ENCODE measurements around the gene KLF7. TPM values are rescaled to one million over a fixed set of nuclear protein-coding genes. Genes with fewer than 3 reads are reported as not detected.

Gene KLF7
- total RNA-seq, 2 experiments from 2014 or later: 90.1 to 96.9 TPM

DNA sequence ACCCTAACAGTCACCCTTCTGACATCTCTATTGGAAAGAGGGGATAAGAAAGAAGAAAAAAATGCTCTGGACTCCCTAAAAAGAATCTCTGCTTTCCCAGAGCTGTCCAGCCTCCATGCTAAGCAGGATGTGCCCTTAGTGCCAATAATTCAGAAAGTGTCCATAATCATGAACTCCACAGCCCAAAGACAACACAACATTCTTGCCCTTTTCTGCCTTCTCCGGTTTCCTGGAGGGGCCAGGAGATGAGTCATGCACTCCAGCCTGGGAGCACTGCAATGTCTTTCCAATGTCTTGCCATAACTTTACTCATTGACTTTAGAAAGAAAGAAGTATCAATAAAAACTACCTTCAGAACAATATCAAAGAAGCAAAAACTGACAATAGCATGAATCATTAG, 44.0 kb downstream of the KLF7 start:
- H3K36me3 ChIP-seq (ENCODE audit: insufficient read depth, low read length): peaks cover 22% of the 10 kb centered on the region
- H3K27me3 ChIP-seq (ENCODE audit: control insufficient read depth in 1 of 2, insufficient read depth in 2 of 2, low read length in 2 of 2): no peaks in the 10 kb centered on the region
- H3K9me3 Mint-ChIP-seq: no peaks in the 10 kb centered on the region
- H3K27ac ChIP-seq (ENCODE audit: low read depth in 1 of 2, low read length in 2 of 2): no peak overlapping the region
- H3K4me1 ChIP-seq (ENCODE audit: insufficient read depth, low read length): no peaks in the 10 kb centered on the region
- ATAC-seq (ENCODE audit: poor library complexity) (no peak), DNase-seq (no peak)
- ChIA-PET POLR2A (interaction anchor here (1.8 kb wide), 1 partner anchor 44 kb away, joined by 5 read pairs; the partner anchor contains the start of gene KLF7), CTCF (no interaction called here)
- H3K27ac Mint-ChIP-seq: no peak overlapping the region
- H3K4me3 Mint-ChIP-seq: no peak overlapping the region
- H3K9me3 ChIP-seq (ENCODE audit: control insufficient read depth in 1 of 2, insufficient read depth in 1 of 2, low read length in 2 of 2): peaks cover 0 to 3% of the 10 kb centered on the region in 2 experiments
- no peak overlapping the region for H3K4me3 ChIP-seq (ENCODE audit: low read length)
- intact Hi-C loops (cut with DNase I, micrococcal nuclease): no loop called here
- H3K4me1 Mint-ChIP-seq (ENCODE audit: low read depth): peaks cover 59% of the 10 kb centered on the region
- H3K27me3 Mint-ChIP-seq: no peaks in the 10 kb centered on the region
- TF ChIP-seq, protein P1, sequence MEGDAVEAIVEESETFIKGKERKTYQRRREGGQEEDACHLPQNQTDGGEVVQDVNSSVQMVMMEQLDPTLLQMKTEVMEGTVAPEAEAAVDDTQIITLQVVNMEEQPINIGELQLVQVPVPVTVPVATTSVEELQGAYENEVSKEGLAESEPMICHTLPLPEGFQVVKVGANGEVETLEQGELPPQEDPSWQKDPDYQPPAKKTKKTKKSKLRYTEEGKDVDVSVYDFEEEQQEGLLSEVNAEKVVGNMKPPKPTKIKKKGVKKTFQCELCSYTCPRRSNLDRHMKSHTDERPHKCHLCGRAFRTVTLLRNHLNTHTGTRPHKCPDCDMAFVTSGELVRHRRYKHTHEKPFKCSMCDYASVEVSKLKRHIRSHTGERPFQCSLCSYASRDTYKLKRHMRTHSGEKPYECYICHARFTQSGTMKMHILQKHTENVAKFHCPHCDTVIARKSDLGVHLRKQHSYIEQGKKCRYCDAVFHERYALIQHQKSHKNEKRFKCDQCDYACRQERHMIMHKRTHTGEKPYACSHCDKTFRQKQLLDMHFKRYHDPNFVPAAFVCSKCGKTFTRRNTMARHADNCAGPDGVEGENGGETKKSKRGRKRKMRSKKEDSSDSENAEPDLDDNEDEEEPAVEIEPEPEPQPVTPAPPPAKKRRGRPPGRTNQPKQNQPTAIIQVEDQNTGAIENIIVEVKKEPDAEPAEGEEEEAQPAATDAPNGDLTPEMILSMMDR (IDR thresholded peaks at IDR 0.05): no peak
- H3K36me3 Mint-ChIP-seq (ENCODE audit: low read depth): peaks cover 69% of the 10 kb centered on the region

DNA sequence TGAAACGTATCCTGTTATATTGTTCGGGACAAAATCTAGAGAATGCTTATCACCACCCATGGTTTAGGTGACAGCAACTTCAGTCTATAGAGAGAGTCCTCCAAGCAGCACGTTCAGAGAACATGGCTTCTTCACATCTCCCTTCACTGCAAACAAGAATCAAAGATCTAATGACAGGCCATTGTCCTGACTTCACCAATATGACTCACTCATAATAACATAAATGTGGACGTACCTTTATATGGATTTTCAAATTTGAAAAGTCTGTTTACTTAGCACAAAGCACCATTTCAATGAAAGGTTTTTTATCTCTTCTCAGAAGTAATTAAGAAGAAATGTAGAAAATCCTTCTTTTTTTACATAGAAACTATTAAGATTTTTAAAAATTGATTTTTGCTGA, 46.7 kb downstream of the KLF7 start:
- Histone ChIP-seq H3K36me3 (ENCODE audit: insufficient read depth, low read length) (peaks cover 22% of the 10 kb centered on the region), H3K27me3 (ENCODE audit: control insufficient read depth in 1 of 2, insufficient read depth in 2 of 2, low read length in 2 of 2) (no peaks in the 10 kb centered on the region), H3K4me3 (ENCODE audit: low read length) (no peak overlapping the region), H3K9me3 (ENCODE audit: control insufficient read depth in 1 of 2, insufficient read depth in 1 of 2, low read length in 2 of 2) (peaks cover 0 to 3% of the 10 kb centered on the region in 2 experiments), H3K27ac (ENCODE audit: low read depth in 1 of 2, low read length in 2 of 2) (no peak overlapping the region), H3K4me1 (ENCODE audit: insufficient read depth, low read length) (no peaks in the 10 kb centered on the region)
- peaks cover 67% of the 10 kb centered on the region for H3K36me3 Mint-ChIP-seq (ENCODE audit: low read depth)
- ATAC-seq (ENCODE audit: poor library complexity) (no peak), DNase-seq (no peak)
- H3K4me3 Mint-ChIP-seq: no peak overlapping the region
- POLR2A ChIA-PET: no interaction called here
- CTCF ChIA-PET: no interaction called here
- H3K9me3 Mint-ChIP-seq: no peaks in the 10 kb centered on the region
- H3K4me1 Mint-ChIP-seq (ENCODE audit: low read depth): peaks cover 46% of the 10 kb centered on the region
- intact Hi-C loops (cut with DNase I, micrococcal nuclease): no loop called here
- no peaks in the 10 kb centered on the region for H3K27me3 Mint-ChIP-seq
- TF ChIP-seq, protein P1 (IDR thresholded peaks at IDR 0.05): no peak
- no peak overlapping the region for H3K27ac Mint-ChIP-seq

DNA sequence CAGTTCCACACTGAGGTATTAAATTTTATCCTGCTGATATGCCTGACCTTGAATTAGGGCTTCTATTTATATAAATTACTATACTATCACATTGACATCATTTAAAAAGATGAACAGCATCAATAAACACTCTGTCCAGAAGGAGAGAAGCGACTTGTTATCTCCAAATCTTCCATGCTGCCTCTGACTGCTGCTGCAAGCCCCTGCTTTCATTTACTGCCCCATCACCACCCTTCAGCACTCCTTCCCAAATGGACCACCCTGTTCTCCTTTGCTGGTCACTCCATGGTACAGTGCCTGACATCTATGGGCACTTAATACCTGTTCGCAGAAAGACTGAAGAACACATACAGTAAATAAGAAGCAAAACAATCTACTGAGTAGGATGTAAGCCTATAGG, 48.1 kb downstream of the KLF7 start:
- no peaks in the 10 kb centered on the region for H3K27me3 Mint-ChIP-seq
- Histone ChIP-seq H3K9me3 (ENCODE audit: control insufficient read depth in 1 of 2, insufficient read depth in 1 of 2, low read length in 2 of 2) (no peaks in the 10 kb centered on the region), H3K27ac (ENCODE audit: low read depth in 1 of 2, low read length in 2 of 2) (no peak overlapping the region), H3K36me3 (ENCODE audit: insufficient read depth, low read length) (peaks cover 11% of the 10 kb centered on the region), H3K27me3 (ENCODE audit: control insufficient read depth in 1 of 2, insufficient read depth in 2 of 2, low read length in 2 of 2) (no peaks in the 10 kb centered on the region), H3K4me1 (ENCODE audit: insufficient read depth, low read length) (no peaks in the 10 kb centered on the region), H3K4me3 (ENCODE audit: low read length) (no peak overlapping the region)
- DNase-seq (no peak), ATAC-seq (ENCODE audit: poor library complexity) (no peak)
- no peak overlapping the region for H3K4me3 Mint-ChIP-seq
- intact Hi-C loops (cut with DNase I, micrococcal nuclease): no loop called here
- H3K4me1 Mint-ChIP-seq (ENCODE audit: low read depth): peaks cover 52% of the 10 kb centered on the region
- POLR2A ChIA-PET: no interaction called here
- no peak overlapping the region for H3K27ac Mint-ChIP-seq
- no peaks in the 10 kb centered on the region for H3K9me3 Mint-ChIP-seq
- peaks cover 66% of the 10 kb centered on the region for H3K36me3 Mint-ChIP-seq (ENCODE audit: low read depth)
- CTCF ChIA-PET: no interaction called here
- TF ChIP-seq, protein P1 (IDR thresholded peaks at IDR 0.05): no peak
